T-helper 2 cell treated with Interferon-gamma antibody and Interleukin-4, amounts not matched to agents 100 ng/mL and 5 ng/mL, for 36 hours (primary cell): ENCODE data around the gene N4BP3. TPM values are rescaled to one million over a fixed set of nuclear protein-coding genes. Genes with fewer than 3 reads are reported as not detected.

Experiments used
- intact Hi-C: fragments of 100-400 bp; cut with micrococcal nuclease; formaldehyde crosslinking; loops from one replicate; pipeline ENCODE4 v1.15.1; 2023
- total RNA-seq: library from RNA; stranded (reverse); gene quantifications from 2 replicates; pipeline ENCODE4 v1.2.3, GENCODE V29; 2022

The N4BP3 gene
- total RNA-seq, 1 donor from 2014 or later = 2.3 TPM

DNA sequence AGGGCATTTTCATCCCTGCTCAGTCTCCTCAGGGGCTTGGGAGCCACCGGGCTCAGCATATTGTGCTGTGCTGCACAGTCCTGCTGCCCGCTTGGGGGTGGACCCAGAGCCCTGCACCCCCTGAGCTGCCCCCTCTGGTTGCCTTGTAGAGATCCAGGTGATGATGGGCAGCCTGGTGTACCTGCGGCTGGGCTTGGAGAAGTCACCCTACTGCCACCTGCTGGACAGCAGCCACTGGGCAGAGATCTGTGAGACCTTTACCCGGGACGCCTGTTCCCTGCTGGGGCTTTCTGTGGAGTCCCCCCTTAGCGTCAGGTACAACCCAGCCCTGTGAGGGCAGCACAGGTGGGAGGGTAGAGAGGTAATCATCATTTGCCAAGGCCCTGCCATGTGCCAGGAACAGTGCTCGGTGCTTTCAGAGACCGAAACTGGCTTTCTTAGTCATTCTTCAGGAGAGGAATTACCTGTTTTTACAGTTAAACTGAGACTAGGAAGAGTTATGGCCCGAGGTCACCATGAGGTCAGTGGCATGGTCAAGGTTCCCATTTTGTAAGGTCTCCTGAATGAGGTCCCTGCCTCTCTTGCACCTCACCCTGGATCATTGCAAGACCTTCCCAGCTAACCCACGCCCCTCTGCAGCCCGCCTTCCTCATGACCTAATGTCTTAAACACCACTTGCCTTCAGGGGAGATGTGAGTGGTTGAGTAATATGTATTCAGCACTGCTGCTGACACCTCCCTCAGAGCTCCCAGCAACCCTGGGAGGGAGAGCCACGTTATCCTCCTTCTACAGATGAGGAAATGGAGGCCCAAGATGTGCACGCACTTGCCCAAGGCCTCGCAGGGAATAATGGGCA lies 32.9 kb downstream of the N4BP3 start:
- intact Hi-C loops = loop anchor here (1.0 kb wide), 1 partner anchor 70 kb away; no protein-coding TSS in a partner anchor

DNA sequence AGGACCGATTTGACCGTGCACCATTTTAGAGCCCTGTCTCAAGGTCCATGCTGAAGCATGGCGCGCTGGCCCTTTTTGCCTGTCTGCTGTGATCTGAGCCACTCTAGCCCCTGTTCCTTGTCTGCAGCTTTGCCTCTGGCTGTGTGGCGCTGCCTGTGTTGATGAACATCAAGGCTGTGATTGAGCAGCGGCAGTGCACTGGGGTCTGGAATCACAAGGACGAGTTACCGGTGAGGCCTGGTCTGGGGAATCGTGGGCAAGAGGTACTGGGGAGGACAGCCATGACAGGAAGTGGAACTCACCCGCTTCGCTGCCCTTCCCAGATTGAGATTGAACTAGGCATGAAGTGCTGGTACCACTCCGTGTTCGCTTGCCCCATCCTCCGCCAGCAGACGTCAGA lies 34.1 kb downstream of the N4BP3 start:
- intact Hi-C loops = no loop called here

DNA sequence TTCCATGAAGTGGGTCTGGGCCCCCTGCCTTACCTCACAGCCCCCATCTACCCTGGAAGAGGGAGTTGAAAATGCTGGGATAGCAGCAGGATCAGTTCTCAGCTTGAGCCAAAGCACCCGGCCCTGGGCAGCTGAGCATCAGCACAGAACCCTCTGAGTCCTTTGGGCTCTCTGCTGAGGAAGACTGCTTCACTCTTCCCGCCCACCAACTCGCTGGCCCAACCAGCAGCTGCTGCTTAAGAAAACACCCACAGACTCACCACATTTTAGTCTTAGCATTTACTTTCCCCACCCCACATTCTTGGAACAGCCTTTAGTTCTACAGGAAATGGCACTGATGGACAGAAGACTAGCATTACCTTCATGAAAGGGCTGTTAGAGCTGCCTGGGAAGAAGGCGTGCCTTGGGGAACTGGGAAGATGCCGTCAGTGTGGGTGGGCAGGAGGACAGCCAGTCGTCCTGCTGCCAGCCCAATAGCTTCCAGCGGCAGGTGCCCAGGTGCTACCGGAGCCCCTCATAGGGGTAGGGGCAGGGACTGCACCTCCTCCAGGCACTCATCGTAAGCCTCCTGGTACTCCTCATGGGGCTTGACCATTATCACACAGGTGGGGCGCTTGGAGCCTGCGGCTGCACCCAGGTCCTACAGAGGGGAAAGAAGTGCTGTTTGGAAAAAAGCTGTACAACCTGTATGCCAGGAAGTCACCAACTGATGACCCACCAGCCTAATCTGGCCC lies 36.0 kb downstream of the N4BP3 start:
- intact Hi-C loops = no loop called here

DNA sequence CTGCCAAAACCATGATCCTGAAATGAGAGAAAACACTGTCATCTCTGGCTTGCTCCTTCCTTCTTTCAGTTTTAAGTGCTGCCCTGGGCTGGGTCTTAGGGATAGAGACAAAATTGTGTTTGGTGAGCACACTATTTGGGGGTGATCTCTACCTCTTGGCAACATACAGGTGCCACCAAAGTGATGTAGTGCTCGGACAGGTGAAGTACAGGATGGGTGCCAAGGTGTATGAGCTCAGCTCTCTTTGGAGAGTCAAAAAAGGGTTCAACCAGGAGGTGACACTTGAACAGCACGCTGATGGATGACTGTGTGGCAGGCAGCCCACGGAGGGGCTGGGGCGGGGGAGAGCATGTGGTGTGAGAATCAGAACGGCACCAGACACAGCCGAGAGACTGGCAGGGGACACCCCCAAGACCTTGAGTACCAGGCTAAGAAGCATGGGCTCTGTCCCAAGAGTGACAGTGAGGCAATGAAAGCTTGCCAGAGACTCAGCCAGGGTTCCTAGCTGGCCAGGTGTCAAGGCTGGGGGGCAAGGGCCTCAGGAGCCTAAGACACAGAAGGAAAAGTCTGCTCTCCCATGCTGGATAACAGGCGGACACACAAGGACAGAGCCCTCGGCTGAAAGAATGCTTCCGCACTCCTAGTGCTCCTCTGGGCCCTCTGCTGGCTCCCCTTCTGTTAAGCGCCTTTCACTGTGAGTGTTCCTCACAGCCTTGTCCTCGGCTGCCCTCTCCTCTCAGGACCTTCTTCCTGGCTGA lies 37.8 kb downstream of the N4BP3 start:
- intact Hi-C loops = no loop called here

DNA sequence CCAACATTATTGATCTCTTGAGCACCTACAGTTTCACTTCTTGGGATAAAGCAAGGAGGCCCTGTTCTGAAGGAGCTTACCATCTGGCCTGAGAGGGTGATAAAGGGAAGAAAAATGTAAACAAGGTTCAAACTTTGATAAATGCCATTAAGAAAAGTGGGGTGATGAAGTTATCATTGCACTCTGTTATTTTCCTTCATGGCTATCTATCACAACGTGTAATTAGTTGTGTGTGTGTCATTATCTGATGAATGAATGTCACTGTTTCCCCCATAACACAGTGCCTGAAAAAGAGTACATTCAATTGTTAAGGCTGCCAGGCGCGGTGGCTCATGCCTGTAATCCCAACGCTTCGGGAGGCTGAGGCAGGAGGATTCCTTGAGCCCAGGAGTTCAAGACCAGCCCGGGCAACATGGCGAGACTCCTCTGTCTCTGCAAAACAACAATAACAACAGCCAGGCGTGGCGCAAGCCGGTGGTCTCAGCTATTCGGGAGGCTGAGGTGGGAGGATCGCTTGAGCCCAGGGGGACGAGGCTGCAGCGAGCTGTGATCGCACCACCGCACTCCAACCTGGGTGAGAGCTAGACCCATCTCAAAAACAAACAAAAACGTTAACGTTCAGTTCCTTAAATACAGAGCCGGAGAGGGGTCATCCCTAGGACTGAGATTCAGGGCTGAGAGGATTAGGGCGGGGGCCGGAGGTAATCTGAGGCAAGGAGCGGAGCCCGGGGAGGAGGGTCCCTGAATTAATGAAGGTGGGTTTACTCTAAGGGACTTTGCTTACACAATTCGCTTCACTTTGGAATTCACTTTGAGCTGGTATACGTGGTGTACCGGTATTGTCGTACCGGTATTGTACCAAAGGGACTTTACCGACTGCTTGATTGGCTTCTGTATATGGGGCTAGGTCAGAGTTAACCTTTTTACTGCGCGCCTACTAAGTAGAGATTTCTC lies 39.4 kb downstream of the N4BP3 start:
- intact Hi-C loops = loop anchor here (1.0 kb wide), 1 partner anchor 21 kb away; the partner anchor contains the start of gene RMND5B

DNA sequence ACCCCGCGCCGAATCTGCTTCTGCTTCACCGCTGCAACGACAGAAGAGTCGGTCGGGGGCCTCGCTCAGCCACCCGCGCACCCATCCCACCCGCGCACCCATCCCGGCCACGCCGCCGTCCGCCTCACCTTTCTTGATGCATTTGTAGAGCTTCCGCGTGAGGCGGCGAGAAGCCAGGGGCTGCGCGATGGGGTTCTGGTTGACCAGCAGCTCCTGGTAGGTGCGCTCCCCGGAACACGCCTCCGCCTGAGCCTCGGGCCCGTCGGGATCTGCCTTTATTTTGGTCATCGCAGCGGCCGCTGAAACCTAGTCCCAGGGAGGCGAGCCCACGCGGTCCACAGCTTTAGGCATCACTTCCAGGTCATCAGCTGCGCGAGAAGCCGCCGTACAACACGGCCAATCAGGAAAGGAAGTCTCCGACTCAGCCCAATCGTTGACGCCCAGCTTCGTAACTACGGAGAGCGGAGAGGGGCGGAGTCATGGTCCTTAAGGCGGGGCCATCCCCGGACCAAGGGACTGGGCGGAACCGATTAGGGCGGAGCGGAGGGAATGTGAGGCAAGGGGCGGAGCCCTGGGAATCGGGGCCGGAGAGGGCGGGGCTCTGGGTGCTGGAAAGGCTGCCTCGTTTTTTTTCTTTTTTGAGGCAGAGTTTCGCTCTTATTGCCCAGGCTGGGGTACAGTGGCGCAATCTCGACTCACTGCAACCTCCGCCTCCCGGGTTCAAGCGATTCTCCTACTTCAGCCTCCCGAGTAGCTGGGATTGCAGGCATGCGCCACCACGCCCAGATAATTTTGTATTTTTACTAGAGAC lies 40.4 kb downstream of the N4BP3 start, which contains the start of gene NHP2:
Gene NHP2 (minus strand): TSS at position 356 of the 811 bp plus-strand sequence. CDS start 68 bp downstream, at position 288.
- intact Hi-C loops = loop anchor here (1.0 kb wide), 4 partner anchors 11 to 51 kb away; partner anchors contain the start of genes HNRNPAB, N4BP3 and RMND5B

DNA sequence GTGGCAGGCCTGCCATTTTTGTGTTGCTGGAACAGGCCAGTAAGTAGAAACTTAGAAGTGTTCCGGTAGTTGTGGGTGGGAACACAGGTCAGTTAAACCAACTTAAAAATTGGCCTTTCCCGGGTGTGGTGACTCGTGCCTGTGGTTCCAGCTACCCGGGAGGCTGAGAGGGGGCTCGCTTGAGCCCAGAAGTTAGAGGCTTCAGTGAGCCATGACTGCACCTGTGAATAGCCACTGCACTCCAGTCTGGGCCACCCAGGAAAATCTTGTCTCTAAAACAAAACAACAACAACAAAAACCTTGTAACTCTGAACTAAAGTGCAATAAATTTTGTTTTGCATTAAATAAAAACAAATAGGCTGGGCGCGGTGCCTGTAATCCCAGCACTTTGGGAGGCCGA lies 41.7 kb downstream of the N4BP3 start:
- intact Hi-C loops = no loop called here

DNA sequence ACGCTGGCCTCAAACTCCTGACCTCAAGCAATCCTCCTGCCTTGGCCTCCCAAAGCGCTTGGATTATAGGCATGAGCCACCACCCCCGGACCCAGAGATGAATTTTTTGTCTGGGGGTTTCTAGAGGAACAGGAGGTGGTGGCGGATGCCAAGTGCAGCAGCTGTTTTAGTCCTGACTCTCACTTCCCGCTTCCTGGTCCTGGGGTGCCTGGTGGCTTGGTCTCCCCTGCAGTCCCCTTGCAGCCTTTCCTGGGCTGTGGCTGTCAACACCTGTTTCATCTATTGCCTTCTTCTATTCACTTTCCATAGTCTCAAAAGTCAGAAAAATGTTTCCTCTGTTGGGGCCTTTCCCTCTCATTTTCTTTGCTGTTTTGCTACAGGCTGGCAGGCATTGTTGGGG lies 46.8 kb downstream of the N4BP3 start:
- intact Hi-C loops = no loop called here

DNA sequence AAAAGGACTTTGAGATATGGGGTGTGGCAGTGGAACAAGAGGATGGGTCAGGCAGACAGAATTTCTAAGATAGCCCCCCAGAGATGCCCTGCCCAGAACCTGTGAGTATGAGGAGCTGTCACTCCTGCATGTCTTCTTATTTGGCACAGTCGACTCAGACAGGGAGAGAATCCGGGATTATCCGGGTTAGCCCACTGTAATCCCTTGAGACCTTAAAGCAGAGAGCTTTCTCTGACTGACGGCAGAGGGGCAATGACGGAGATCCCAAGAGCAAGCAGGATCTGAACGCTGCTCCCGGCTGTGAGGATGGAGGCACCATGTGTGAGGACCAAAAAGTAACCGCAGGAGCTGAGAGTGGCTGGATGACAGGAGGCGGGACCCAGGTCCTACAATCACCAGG lies 49.1 kb downstream of the N4BP3 start:
- intact Hi-C loops = no loop called here

DNA sequence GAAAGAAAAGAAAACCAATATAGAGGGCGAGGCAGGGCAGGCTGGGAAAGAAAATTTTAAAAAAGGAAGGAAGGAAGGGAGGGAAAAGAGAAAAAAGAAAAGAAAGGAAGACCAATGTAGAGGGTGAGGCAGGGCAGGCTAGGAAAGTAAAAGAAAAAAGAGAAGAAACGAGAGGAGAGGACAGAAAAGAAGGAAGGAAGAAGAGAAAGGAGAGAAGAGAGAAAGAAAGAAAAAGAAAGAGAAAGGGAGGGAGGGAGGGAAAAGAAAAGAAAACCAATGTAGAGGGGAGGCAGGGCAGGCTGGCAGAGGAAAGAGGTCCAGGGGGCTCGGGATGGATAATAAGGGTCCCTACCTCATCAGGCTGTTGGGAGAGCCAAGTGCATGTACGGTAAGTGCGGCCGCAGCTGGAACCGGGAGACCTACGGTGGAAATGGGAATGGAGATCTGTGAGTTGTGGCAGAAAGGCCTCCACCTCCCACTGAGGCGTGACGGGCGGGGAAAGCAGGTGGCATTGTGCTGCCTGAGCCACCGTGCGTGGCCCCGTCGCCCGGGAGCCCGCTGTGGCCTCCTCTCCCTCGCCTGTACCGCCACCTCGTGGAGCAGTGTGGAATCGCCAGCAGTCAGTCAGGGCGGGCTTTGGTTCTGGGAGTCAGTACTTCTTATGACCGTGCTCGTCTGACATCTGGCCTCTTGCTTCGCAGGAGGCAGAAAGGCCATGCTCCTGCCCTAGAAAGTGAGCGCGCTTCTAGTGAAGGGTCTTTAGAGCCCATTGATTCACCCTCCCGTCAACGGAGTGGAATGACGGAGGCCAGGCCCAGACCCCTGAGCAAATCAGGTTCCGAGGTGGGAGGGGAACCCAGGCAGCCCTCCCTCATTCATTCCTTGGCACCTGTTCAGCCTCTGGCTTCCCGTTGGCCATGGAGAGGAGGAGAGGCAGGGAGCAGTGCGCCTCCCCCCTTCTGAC lies 50.7 kb downstream of the N4BP3 start:
- intact Hi-C loops = loop anchor here (1.0 kb wide), 2 partner anchors 10 to 88 kb away; no protein-coding TSS in a partner anchor

DNA sequence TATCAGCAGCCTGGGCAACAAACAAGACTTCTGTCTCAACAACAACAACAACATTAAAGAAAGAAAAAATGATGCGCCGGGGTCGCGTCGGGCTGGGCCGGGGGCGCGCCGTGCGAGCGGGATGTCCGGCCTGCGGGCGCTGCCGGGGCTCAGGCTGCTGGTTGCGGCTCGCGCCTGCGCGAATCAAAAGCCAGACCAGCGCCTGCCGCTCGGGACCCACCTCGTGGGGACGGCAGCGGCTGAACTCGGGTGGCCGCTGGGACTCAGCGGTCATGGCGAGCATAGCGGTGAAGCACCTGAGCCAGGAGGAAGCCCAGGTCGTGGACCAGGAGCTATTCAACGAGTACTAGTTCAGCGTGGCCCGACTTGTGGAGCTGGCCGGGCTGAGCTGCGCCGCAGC lies 52.2 kb downstream of the N4BP3 start:
- intact Hi-C loops = no loop called here

DNA sequence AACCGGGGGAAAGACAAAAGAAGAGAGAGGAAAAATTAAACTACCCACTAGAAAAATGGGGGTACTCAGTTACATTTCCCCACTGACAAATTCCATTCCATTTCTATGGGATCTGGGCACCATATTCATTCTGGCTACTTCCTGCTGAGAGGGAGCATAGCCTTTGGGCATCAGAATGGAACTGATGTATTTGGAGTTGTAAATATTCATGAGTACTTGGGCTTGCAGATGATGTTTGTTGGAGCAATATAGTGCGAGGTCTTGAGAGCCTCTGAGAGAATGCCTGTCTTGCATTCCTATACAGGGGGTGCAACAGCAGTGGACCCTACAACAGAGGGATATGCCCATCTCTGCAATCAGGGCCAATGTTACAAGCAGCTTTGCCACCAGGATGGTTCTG lies 57.1 kb downstream of the N4BP3 start:
- intact Hi-C loops = no loop called here

DNA sequence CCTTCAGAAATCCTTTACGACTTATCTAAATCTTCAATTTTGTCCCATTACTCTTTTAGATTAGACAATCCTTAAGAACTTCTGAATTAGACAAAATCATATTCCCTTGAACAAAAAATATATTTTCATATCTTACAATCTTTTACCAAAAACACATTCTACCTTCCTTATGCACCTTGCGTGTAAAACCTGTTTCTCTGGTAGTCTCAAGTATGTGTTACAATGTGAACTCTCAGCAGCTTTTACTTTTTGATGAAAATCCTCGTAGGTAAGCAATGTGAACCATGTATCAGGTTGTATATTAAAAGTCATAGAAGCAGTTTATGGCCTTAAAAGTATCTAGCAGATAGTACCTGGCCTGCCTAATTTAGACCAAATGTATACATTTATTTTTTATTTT lies 61.1 kb downstream of the N4BP3 start:
- intact Hi-C loops = no loop called here

Other genes starting within 250 kb of the N4BP3 start
- gene PROP1, start 117.3 kb upstream of the N4BP3 start, total RNA-seq = not detected in 2 replicates
- 28.2 and 32.2 TPM in 2 replicates for gene RMND5B, start 17.5 kb downstream of the N4BP3 start, total RNA-seq
- gene NHP2, start 40.4 kb downstream of the N4BP3 start, total RNA-seq = 161 and 163 TPM in 2 replicates
- not detected in 2 replicates for gene GMCL2, start 73.8 kb downstream of the N4BP3 start, total RNA-seq
- 280 and 283 TPM in 2 replicates for gene HNRNPAB, start 91.0 kb downstream of the N4BP3 start, total RNA-seq
- 128 and 141 TPM in 2 replicates for gene PHYKPL, start 119.3 kb downstream of the N4BP3 start, total RNA-seq